K562 (cell line): ENCODE data around the gene CZIB. TPM values are rescaled to one million over a fixed set of nuclear protein-coding genes. Genes with fewer than 3 reads are reported as not detected.

ENCODE experiments used
- CTBP1 ChIP-seq: fragments of 450-650 bp; IDR thresholded peaks from 2 replicates; pipeline ENCODE4 v1.6.1; 2016; ENCODE audit warnings: borderline replicate concordance
- FOXA3 ChIP-seq, 2 experiments: fragments of 450-650 bp in 1 of 2; sonication (generic) in 1 of 2; formaldehyde crosslinking; IDR thresholded peaks in 1 of 2; conservative IDR thresholded peaks in 1 of 2; 2 replicates each; pipeline versions ENCODE4 v1.4.0 to v1.8.0; 2020 to 2022; ENCODE audit warnings: mild to moderate bottlenecking in 2 of 2, missing genetic modification reagents in 1 of 2
- KDM4B ChIP-seq, 2 experiments: fragments of 450-650 bp in 1 of 2; sonication (generic) in 1 of 2; IDR thresholded peaks; 2 replicates each; pipeline ENCODE4 v1.6.1; 2016 to 2017; ENCODE audit warnings: borderline replicate concordance in 2 of 2, antibody characterized with exemption in 1 of 2, low read depth in 1 of 2, mild to moderate bottlenecking in 1 of 2
- MAFK ChIP-seq: IDR thresholded peaks from 2 replicates; pipeline ENCODE4 v1.6.1; 2011; ENCODE audit warnings: low read length, improper control_type of control experiment
- SMAD4 ChIP-seq: fragments of 250-450 bp; sonication (Bioruptor Pico); conservative IDR thresholded peaks from 2 replicates; pipeline ENCODE4 v1.8.0; 2021; ENCODE audit warnings: inconsistent platforms, mild to moderate bottlenecking, moderate library complexity
- TAF7 ChIP-seq: fragments of 450-650 bp; IDR thresholded peaks from 2 replicates; pipeline ENCODE4 v1.6.1; 2016; ENCODE audit warnings: missing genetic modification characterization, missing compliant biosample characterization
- ZNF77 ChIP-seq: fragments of 250-450 bp; sonication (Bioruptor Pico); IDR thresholded peaks from 2 replicates; pipeline ENCODE4 v1.5.0; 2020
- polyA plus RNA-seq, 8 experiments: library from polyadenylated mRNA; depleted of rRNA in 4 of 8; stranded (reverse) in 5 of 8; unstranded in 3 of 8; fragments of >200 nt; fragmentation: Nextera tagmentation in 2 of 8; fragmentation: Illumina TruSeq in 1 of 8; extraction: Ambion mirVana in 2 of 8; extraction: Trizol in 1 of 8; gene quantifications; 2 replicates each; pipeline versions ENCODE4 v1.2.1 to v1.2.3, GENCODE V29; 2011 to 2014; ENCODE audit warnings: inconsistent platforms in 1 of 8, missing spikeins in 1 of 8
- total RNA-seq, 7 experiments: library from RNA; depleted of rRNA in 6 of 7; stranded (reverse); fragments of >200 nt in 6 of 7; fragmentation: Illumina TruSeq in 2 of 7; extraction: Trizol in 2 of 7; gene quantifications; 2 replicates each; pipeline versions ENCODE4 v1.2.1 to v1.2.3, GENCODE V29; 2011 to 2021; ENCODE audit warnings: low replicate concordance in 1 of 7
- TF ChIP-seq, protein P1 (sequence below): fragments of 250-450 bp; sonication (Bioruptor Pico); IDR thresholded peaks from 2 replicates; pipeline ENCODE4 v1.4.0; 2020; ENCODE audit warnings: mild to moderate bottlenecking, moderate library complexity, borderline replicate concordance
- TF ChIP-seq, protein P2 (sequence below), 2 experiments: fragments of 450-650 bp; IDR thresholded peaks; 2 replicates each; pipeline ENCODE4 v1.6.1; 2018; ENCODE audit warnings: mild to moderate bottlenecking in 2 of 2, low read depth in 1 of 2; ENCODE audit not compliant: partially characterized antibody in 2 of 2
- TF ChIP-seq, protein P3 (sequence below): fragments of 250-450 bp; sonication (Bioruptor Pico); IDR thresholded peaks from 2 replicates; pipeline ENCODE4 v1.8.0; 2022; ENCODE audit warnings: inconsistent platforms
- TF ChIP-seq, protein P4 (sequence below), 3 experiments: fragments of 200-800 bp in 1 of 3; sonication (Bioruptor generic) in 1 of 3; sonication (generic) in 1 of 3; formaldehyde crosslinking in 1 of 3; IDR thresholded peaks; 2 replicates each; pipeline versions ENCODE4 v1.6.1 to v1.8.0; 2016 to 2022; ENCODE audit warnings: mild to moderate bottlenecking in 2 of 3, missing compliant biosample characterization in 2 of 3, missing genetic modification characterization in 2 of 3, missing genetic modification reagents in 1 of 3

CZIB gene
- total and polyA plus RNA-seq, 9 of the 15 experiments (the other 6 are each of a cell fraction or from before 2014, with no cell fraction given): 52.6 to 111 (median 80.0) TPM

DNA sequence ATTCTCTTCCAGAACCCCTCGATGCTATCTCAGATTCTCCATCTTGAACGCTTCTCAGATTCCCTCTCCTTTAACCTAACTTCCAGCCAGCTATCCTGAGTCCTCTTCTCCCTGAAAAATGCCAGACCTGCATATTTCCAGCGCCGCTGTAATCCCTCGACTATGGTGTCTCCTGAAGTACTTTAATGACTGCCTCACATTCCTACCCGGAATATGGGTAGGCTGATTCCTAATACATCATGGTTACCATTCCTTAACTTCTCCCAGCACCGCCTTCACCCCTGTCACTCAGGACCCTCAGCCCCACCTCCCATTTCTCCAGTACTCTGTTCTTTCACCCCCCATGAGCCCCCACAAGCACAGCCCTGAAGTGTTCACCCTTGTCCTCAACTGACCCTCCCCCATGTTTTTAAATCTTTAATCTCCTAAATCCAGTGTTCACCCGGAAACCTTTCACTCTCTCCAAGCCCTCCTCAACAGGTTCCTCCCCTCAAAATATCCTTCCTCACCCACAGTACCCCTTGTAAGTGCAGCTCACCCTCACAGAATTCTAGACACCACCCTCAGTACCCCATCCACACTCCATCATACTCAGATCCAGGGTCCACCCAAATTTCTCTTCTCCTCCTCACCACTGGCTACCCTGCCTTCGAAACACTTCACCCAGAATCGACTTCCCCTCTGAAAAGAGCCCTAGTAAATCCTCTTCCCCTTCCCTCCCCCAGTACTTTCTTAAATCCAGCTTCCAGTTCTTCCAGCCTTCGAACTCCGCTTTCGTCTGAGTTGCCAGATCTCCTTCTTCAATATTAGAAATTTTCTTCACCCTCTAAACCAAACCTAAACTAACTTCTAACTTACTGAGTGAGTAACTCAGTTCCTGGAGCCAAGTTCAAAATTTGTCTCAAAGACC is 22.9 kb downstream of the CZIB start (continued):
- TF ChIP-seq, protein P1, sequence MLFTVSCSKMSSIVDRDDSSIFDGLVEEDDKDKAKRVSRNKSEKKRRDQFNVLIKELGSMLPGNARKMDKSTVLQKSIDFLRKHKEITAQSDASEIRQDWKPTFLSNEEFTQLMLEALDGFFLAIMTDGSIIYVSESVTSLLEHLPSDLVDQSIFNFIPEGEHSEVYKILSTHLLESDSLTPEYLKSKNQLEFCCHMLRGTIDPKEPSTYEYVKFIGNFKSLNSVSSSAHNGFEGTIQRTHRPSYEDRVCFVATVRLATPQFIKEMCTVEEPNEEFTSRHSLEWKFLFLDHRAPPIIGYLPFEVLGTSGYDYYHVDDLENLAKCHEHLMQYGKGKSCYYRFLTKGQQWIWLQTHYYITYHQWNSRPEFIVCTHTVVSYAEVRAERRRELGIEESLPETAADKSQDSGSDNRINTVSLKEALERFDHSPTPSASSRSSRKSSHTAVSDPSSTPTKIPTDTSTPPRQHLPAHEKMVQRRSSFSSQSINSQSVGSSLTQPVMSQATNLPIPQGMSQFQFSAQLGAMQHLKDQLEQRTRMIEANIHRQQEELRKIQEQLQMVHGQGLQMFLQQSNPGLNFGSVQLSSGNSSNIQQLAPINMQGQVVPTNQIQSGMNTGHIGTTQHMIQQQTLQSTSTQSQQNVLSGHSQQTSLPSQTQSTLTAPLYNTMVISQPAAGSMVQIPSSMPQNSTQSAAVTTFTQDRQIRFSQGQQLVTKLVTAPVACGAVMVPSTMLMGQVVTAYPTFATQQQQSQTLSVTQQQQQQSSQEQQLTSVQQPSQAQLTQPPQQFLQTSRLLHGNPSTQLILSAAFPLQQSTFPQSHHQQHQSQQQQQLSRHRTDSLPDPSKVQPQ (CRISPR knock-in tag): no peak
- TF ChIP-seq, protein P2, sequence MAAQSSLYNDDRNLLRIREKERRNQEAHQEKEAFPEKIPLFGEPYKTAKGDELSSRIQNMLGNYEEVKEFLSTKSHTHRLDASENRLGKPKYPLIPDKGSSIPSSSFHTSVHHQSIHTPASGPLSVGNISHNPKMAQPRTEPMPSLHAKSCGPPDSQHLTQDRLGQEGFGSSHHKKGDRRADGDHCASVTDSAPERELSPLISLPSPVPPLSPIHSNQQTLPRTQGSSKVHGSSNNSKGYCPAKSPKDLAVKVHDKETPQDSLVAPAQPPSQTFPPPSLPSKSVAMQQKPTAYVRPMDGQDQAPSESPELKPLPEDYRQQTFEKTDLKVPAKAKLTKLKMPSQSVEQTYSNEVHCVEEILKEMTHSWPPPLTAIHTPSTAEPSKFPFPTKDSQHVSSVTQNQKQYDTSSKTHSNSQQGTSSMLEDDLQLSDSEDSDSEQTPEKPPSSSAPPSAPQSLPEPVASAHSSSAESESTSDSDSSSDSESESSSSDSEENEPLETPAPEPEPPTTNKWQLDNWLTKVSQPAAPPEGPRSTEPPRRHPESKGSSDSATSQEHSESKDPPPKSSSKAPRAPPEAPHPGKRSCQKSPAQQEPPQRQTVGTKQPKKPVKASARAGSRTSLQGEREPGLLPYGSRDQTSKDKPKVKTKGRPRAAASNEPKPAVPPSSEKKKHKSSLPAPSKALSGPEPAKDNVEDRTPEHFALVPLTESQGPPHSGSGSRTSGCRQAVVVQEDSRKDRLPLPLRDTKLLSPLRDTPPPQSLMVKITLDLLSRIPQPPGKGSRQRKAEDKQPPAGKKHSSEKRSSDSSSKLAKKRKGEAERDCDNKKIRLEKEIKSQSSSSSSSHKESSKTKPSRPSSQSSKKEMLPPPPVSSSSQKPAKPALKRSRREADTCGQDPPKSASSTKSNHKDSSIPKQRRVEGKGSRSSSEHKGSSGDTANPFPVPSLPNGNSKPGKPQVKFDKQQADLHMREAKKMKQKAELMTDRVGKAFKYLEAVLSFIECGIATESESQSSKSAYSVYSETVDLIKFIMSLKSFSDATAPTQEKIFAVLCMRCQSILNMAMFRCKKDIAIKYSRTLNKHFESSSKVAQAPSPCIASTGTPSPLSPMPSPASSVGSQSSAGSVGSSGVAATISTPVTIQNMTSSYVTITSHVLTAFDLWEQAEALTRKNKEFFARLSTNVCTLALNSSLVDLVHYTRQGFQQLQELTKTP (IDR thresholded peaks at IDR 0.05; ENCODE audit: low read depth in 1 of 2, partially characterized antibody in 2 of 2): peak in 1 of 2 experiments; percentile 29
- no peak for TF ChIP-seq SMAD4
- TF ChIP-seq ZNF77 (CRISPR knock-in tag): no peak
- no peak for TF ChIP-seq CTBP1
- TF ChIP-seq, protein P3, sequence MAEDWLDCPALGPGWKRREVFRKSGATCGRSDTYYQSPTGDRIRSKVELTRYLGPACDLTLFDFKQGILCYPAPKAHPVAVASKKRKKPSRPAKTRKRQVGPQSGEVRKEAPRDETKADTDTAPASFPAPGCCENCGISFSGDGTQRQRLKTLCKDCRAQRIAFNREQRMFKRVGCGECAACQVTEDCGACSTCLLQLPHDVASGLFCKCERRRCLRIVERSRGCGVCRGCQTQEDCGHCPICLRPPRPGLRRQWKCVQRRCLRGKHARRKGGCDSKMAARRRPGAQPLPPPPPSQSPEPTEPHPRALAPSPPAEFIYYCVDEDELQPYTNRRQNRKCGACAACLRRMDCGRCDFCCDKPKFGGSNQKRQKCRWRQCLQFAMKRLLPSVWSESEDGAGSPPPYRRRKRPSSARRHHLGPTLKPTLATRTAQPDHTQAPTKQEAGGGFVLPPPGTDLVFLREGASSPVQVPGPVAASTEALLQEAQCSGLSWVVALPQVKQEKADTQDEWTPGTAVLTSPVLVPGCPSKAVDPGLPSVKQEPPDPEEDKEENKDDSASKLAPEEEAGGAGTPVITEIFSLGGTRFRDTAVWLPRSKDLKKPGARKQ (CRISPR knock-in tag): no peak
- TF ChIP-seq, protein P4, sequence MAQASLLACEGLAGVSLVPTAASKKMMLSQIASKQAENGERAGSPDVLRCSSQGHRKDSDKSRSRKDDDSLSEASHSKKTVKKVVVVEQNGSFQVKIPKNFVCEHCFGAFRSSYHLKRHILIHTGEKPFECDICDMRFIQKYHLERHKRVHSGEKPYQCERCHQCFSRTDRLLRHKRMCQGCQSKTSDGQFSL (CRISPR knock-in tag; IDR thresholded peaks at IDR 0.05): no peak
- TF ChIP-seq, protein P4 (tag; IDR thresholded peaks at IDR 0.05): no peak
- no peak for TF ChIP-seq KDM4B (IDR thresholded peaks at IDR 0.05; ENCODE audit: borderline replicate concordance in 2 of 2, low read depth in 1 of 2)
- TF ChIP-seq MAFK: no peak
- no peak for TF ChIP-seq FOXA3 (CRISPR knock-in tag; conservative IDR thresholded peaks at IDR 0.05 in 1 of 2, IDR thresholded peaks at IDR 0.05 in 1 of 2)
- no peak for TF ChIP-seq TAF7 (tag)
